Measurements from ENCODE around the gene COL10A1. TPM values are rescaled to one million over a fixed set of nuclear protein-coding genes. Genes with fewer than 3 reads are reported as not detected.

The COL10A1 gene
- 0.29 TPM for total RNA-seq
- long read RNA-seq, result 0 reads

DNA sequence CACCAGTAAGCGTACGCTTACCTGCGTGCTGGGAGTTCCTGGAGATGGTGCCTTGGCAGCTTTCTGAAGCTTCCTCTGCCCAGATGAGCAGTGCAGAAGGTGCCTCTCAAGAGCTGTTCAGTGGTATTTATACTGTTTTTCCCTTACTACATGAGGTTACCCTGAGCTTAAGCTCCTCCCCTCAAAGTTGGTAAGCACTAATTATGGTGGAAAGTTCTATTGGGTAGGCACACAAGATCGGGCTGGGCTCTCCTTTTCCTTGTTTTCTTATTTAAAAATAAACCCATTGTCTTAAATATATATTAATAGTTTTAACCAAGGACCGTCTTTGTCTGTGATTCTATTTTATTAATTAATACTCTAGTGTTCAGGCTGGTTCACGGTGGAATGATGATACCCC is at the start of gene COL10A1:
COL10A1 (minus strand) TSS at position 101 of the 400 bp plus-strand sequence. CDS start 640 bp downstream, outside the sequence.
- DNase-seq (ENCODE audit: low spot score), result no peak

DNA sequence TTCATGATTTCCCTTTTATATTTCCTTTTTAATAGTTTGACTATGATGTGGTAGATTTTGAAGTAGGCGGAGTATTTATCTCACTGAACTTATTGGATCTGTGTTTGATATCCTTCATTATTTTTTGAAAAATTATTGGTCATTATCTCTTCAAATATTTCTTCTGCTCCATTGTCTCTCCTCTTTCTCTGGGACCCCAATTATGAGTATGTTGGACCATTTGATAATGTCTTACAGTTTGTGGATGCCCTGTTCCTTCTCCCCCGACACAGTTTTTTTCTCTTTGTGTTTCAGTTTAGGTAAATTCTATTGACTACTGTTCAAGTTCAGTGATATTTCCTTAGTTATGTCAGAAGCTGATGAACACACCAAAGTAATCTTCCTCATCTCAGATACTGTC is 49.4 kb upstream of the COL10A1 start:
- no peak for DNase-seq (ENCODE audit: low spot score)

DNA sequence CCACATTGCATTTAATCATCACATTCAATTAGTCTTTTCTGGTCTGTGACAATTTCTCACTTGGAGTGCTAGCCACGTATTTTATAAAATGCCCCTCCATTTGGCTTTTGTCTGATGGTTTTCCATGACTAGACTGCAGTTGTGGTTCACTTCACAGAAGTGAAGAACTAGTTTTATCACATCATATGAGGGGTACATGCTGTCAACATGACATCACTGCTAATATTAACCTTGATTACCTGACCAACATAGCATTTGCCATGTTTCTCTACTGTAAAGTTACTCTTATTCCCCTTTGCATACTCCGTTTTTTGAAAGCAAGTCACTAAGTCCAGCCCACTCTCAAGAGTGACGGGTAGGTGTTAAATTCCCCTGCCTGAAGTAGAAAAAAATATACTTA is 48.0 kb upstream of the COL10A1 start:
- DNase-seq (ENCODE audit: low spot score), result no peak

DNA sequence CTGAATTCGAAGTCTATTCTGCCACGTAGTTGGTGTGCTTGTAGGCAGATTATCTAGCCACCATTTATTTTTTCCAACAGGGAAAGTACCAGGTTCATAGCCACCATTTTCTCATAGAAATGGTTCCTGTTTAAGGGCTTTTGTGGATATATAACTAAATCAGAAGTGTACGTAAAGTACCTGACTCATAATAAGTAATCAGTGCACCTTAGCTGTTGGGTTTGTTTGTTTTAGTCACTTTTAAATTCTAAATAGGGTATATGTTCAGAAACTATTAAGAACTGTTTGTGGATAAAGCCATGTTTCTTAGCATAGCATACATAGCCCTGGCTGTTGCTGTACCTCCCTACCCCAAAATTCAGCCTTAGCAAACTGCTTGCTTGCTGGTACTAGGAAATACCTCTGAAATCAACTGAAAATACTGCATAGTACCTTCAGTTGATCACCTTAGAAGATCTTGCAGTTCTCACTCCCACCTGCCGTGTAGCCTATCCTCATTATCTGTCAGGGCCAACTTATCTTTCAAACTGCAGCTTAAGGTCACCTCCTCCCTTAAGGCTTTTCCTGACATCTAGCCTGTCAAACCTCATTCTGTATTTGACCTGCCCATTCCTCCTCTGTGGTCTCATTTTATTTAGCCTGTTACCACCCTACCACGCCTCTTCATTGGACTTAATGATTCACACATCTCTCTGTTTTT is 44.6 kb upstream of the COL10A1 start:
- no peak for DNase-seq (ENCODE audit: low spot score)

DNA sequence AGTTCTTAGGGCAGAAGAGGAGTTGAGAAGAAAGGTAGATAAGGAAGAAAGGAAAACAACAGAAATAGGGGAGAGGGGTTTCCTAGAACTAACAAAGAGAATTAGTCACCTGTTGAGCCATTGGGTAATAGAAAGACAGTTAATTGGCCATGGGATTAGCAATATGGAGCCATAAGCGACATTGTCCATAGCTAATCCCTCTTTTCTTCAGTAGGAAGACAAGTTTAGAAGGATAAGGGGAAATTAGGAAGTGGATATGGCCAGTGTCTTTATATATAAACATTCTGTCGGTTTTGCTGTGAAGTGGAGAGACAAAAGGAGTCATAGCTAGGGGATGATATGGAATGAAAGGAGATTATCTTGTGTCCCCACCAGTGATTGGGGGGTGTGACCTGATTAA is 43.9 kb upstream of the COL10A1 start:
- DNase-seq (ENCODE audit: low spot score), result no peak

DNA sequence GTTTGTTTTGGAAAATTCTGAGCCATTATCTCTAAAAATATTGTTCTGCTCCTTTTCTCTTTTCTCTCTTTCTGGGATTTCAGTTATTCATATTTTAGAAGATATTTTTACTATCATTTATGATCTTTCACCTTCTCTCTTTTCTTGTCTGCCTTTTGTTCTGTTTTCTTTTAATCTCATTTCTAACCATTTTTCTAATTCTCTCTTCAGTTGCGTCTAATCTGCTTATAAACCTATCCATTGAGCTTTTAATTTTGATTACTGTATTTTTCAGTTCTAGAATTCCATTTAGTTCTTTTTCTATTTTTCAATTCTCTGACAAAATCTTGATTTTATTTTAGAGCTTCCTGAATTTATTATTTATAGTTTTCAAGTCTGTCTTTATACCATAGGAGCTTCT is 42.2 kb upstream of the COL10A1 start:
- no peak for DNase-seq (ENCODE audit: low spot score)

DNA sequence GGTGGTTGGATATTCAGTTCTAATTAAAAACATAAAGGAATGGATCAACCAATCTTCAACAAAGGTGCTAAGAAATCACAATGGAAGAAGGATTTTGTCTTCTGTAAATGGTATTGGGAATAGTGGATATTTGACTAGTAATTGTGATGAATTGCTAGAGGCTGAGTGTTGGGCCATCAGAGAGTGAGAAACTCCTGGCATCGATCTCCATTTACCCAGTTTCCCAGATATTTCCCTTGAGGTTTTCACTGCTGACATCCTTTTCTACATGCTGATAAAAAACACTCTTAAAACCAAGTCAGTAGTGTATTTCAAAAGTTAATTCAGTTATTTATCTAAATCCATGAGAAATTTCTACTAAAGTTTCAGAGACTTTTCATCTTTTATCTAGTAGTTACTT is 40.4 kb upstream of the COL10A1 start:
- no peak for DNase-seq (ENCODE audit: low spot score)

DNA sequence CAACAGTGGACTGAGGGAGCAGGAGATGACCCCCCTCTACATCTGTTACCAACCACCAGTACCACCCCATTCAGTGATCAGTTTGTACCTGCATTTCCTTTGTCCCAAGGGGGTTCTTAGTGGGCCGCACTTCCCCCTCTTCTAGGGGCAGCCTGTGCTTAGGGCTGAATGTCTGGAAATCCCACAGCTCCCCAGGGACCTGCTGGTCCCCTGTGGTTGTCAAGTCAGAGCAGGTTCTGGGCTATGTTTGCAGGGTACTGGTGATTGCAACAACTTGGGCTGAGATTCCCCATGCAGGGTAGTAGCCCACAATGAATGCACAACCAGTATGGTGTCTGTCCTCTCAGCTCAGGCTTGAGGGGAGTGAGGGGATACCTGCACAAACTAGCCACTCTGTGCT is 39.7 kb upstream of the COL10A1 start:
- no peak for DNase-seq (ENCODE audit: low spot score)

DNA sequence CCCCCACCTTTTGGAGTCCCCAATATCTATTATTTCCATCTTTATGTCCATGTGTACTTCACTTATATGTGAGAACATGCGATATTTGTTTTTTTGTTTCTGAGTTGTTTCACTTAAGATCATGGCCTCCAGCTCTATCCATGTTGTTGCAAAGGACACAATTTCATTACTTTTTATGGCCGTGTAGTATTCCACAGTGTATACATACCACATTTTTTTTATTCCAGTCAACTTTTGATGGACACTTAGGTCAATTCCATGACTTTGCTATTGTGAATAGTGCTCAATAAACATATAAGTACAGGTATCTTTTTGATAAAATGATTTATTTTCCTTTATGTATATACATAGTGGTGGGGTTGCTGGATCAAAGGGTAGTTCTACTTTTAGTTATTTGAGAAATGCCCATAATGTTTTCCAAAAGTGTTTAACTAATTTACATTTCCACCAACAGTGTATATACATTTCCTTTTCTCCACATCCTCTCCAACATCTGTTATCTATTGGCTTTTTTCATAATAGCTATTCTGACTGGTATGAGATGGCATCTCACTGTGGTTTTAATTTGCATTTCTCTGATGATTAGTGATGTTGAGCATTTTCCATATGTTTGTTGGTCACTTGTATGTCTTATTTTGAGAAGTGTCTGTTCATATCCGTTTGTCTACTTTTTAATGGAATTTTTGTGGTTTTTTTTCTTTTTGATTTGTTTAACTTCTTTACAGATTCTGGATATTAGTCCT is 34.0 kb upstream of the COL10A1 start:
- DNase-seq (ENCODE audit: low spot score), result no peak

DNA sequence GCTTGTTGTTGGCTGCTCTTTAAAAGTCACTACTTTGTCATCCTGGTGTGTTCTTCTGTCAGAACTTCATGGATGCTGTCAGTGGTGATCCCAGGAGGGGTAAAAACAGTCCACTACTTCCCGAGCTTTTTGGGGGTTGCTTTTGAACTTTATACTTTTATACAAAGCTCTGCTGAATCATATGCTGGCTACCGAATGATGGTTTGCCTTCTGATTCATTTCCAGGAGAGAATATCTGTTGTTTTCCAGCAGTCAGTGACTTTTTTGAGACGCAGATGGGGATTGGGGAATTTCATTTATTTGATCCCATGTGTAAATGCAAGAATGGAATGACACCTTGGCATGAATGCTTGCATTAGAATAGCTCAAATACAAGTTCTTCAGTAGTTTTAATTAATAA is 32.7 kb upstream of the COL10A1 start:
- no peak for DNase-seq (ENCODE audit: low spot score)

DNA sequence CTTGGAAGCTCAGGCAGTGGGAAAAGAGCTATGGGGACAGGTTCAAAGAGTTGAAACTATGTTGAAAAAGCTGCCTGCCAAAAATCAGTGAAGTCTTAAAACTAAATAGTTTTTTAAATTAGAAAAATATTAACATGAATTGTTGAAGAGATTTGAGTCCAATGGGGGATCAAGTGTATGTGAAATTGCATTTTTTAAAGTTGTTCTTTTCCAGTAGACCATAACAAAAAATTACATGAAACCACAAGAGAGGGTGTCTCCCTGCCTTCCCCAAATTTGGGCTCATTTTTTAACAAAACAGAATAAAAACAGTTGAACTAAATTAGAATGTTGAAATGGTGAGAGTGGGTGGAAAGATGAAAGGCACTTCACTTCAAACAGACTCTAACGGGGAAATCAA is 31.5 kb upstream of the COL10A1 start:
- no peak for DNase-seq (ENCODE audit: low spot score)

DNA sequence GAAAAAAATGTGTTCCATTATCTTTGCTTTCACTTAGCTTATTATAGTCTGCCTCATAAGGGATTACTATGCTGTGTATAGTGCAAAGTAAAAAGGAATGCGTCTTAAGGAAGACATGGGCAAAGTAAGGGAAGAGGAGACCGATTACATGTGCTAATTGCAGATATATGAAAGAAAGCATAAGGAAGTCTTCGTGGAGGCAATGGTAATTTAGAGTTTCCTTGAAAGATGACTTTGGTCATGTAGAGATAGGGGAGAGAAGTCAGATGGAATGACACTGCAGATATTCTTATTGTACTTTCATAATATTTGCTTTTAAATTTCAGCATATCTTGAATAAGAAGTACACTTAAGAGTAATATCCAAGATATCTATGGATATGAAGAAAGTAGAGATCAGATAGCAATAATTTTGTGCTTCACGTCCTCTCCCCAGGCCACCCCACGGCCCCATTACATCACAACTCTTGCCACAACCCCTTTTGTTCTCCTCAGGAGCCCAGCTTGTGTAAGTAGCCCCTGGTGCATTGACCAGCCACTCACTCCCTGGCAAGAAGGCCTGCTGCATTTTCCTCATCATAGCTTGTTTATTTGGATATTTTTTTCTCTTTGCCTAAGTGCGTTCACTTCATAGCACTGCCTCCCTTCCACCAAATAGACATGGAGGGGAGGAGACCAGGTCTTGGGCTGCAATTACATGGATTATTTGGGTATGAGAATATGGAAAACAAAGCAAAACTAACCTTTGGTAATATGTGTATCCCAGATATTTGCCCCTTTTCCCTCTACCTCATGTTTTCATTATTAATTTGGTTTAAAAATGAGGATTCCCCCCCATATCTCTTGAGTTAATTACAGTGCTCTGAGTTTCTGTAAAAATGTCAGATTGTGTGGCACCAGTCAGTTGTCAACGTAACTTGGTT is 30.7 kb upstream of the COL10A1 start:
- no peak for DNase-seq (ENCODE audit: low spot score)

DNA sequence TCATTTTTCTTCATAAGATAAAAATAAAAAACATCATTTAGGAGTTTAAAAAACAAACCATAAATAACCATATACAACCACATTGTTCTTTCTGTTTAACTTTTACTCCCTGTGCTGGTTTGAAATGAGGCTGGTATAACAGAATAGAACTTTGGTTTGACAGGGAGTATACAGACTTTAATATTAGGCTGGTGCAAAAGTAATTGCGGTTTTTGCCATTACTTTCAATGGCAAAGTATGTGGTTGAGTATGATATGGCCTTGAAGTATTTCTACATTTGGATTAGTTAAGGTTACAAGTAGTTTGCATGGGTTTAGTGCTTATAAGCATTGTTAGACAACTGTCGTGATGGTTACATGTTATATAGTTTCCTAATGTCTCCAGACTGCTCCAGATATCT is 29.0 kb upstream of the COL10A1 start:
- DNase-seq (ENCODE audit: low spot score), result no peak

DNA sequence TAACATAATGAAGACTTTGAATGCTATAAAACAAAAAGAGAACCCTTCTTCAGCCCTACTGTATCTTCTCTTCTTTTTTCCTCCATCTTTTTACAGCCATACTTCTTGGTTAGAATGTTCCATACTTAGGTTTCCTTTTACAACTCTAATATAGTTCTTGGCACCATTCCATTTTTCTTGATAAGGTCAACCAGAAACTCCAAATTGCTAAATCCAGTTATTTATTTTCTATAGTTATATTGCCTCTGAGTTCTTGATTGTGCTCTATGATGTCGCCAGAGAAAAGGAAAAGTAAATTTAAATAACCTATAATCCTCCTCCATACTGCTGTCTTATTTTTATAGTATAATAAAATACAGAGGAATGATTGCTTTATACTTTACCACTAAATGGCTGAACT is 26.7 kb upstream of the COL10A1 start:
- no peak for DNase-seq (ENCODE audit: low spot score)

DNA sequence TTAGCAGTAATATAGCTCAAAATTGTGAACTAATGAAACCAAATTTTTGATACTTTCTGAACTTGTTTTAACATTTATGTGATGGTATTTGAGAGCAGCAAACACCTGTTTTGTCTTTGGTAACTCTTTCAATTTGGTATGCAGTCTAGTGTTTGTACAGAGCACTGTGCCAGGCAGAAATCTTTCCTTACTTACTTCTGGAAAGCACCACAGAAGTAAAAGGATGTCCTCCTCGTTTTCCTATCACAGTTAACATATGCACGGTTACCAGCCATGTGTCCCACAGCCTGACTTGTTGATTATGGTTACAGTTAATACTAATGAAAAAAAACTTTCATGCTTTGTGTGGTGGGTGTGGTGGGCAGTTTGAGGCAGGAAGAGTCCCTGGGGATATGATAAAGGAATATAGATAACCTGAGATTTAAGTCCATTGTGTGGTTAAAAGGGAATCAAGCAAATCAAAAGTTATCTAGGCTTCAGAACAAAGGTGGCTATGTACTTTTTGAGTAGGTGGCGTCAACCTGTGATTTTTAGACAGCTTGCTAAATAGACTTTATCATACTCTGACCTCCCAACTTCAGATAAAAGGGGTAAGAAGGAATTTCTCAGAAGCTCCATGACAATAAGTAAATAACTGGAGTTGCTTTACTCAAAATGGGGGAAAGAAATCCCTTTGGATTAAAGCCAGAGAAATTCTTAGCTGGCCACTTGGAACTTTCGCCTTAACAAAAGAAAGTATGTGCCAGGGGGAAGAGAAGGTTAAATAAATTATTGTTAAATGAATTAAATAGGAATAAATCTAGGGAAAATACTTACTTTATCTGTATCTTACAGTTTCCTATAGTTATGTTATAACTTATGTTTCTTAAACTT is 20.1 kb upstream of the COL10A1 start:
- DNase-seq (ENCODE audit: low spot score), result no peak

DNA sequence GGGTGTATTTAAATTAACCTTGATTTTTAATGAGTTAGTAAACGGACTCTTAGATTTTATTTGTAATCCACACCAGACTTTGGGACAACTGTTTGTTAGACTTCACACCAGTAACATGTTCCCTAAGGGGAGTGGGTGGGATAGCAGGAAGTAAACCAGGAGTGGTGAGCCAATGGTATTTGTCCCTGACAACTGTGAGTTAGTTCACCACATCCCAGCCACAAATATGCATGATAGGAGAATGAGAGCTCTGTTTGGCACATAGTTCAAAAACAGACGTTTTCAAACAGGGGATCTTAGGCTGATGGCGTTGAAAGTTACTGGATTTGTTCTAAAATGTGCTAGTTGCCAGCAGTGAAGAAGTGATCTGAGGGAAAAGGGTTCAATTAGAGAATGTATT is 18.7 kb upstream of the COL10A1 start:
- DNase-seq (ENCODE audit: low spot score), result no peak

DNA sequence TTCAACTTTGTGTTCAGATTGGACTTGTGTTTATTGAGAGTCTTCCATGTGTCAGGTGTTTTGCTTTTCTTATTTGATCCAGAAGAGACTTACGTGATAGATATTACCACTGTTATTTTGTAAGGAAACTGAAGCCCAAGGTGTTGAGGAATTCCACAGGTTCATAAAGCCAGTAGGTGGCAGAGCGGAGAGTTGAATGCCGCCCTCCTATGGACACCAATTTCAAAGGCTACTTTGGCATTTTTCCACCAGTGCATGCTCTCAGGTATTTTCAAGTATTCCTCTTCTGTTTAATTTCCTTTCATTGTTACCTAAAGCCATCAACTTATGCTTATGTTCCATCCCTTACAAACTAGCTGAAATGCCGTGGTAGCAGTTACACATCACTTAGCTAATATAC is 14.0 kb upstream of the COL10A1 start:
- DNase-seq (ENCODE audit: low spot score), result no peak

DNA sequence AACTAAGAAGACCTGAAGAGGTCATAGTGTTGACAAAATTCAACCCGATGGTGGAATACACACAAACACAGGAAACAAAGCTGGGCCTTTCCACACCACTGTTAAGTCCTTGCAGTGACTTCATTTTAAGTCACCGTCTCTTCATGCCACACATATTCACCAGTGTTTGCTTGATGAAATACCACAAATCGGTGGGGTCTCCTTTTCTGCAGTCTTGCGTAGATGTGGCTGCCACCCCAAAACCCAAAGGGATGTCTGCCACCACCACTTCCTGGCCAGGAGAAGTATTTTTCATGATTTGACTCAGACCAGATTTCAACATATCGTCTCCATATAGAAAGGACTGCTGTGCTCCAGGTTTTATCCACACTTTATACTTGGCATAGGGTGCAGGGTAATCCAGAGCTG is 11.0 kb upstream of the COL10A1 start:
- no peak for DNase-seq (ENCODE audit: low spot score)

DNA sequence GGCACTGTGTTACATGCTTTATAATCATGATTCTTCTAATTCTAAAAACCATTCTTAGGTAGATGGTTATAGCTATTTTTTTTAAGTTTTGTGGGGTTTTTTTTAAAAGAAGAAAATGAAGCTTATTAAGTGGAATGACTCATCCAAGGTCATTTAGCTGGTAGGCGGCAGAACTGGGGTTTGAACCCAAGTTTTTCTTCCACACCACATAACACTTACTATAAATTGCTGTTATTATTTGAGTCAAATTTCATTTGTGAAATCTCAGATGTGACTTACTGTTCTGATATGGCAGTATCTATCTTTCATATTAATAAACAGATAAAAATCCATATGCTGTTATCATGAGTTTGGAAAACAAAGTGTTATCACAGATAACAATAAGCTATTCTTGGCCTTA is 10.4 kb upstream of the COL10A1 start:
- DNase-seq (ENCODE audit: low spot score), result no peak

DNA sequence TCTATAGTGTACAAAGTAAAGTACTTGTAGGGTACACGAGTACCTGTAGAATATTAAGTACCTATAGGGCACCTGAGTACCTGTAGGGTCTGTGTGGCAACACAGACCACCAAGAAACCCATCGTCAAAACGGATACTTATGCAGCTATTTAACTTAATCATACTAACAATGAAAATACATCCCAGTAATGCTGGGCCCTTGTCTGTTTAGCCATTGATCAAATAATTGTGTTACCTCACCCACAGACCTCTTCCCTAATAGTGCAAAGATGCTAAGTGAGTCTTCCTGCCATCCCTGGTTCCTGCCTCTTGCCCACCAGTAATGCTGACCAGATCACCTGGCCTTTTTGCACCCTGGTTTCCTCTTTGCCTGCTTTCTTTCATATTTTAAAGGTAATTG is 7.5 kb upstream of the COL10A1 start:
- no peak for DNase-seq (ENCODE audit: low spot score)
